H1 (cell line): Measurements from ENCODE around the gene COL4A2. TPM values are rescaled to one million over a fixed set of nuclear protein-coding genes. Genes with fewer than 3 reads are reported as not detected.

Experiments
- ATF2 ChIP-seq: IDR thresholded peaks from 2 replicates; pipeline ENCODE4 v1.6.1; 2012; ENCODE audit warnings: low read length, inconsistent platforms
- NRF1 ChIP-seq: IDR thresholded peaks from 2 replicates; pipeline ENCODE4 v1.6.1; 2011; ENCODE audit warnings: mild to moderate bottlenecking, low read depth, low read length, improper control_type of control experiment
- POLR2A ChIP-seq, 2 experiments: IDR thresholded peaks; 1 replicate in 1 of 2; 2 replicates in 1 of 2; pipeline ENCODE4 v1.6.1; 2011; ENCODE audit warnings: low read depth in 2 of 2, low read length in 2 of 2, mild to moderate bottlenecking in 2 of 2; ENCODE audit errors: control extremely low read depth in 1 of 2
- polyA plus RNA-seq, 7 experiments: library from polyadenylated mRNA; depleted of rRNA in 3 of 7; stranded (reverse) in 5 of 7; unstranded in 2 of 7; fragments of >200 nt in 5 of 7; fragments of 200-250 nt in 2 of 7; gene quantifications; 1 replicate in 5 of 7; 2 replicates in 1 of 7; 4 replicates in 1 of 7; pipeline versions ENCODE4 v1.2.1 to v1.2.3, GENCODE V29; 2011 to 2013; ENCODE audit warnings: missing spikeins in 2 of 7, mixed read lengths in 2 of 7
- total RNA-seq: library from RNA; stranded (reverse); fragmentation: NEBNext Ultra II Directional; extraction: Animal tissue kit (Norgen Biotek cat#: 25700); gene quantifications from 2 replicates; pipeline ENCODE4 v1.2.1, GENCODE V29; 2021

COL4A2 gene
- total and polyA plus RNA-seq, 2 of the 8 experiments (the other 6 are each of a cell fraction or from before 2014, with no cell fraction given): 80.4 to 87.3 TPM

GRCh38 chr13:110410000-110410399 is 102.9 kb downstream of the COL4A2 start (continued):
- TF ChIP-seq ATF2: no peak
- TF ChIP-seq NRF1: no peak
- no peak for TF ChIP-seq POLR2A (IDR thresholded peaks at IDR 0.05; ENCODE audit: control extremely low read depth in 1 of 2, low read depth in 2 of 2, low read length in 2 of 2)
